H1 (cell line): ENCODE measurements around the gene ZNF281. TPM values are rescaled to one million over a fixed set of nuclear protein-coding genes. Genes with fewer than 3 reads are reported as not detected.

Source experiments
- ATF3 ChIP-seq: IDR thresholded peaks from 2 replicates; pipeline ENCODE4 v1.6.1; 2011; ENCODE audit warnings: low read depth, mild to moderate bottlenecking, low read length; ENCODE audit not compliant: insufficient read depth
- CBX5 ChIP-seq: fragments of 300-800, 300-1000 bp; sonication (generic); IDR thresholded peaks from 2 replicates; pipeline ENCODE4 v1.7.1; 2016; ENCODE audit warnings: antibody characterized with exemption, low read length, low read depth
- RNF2 ChIP-seq: fragments of 200-900, 300-1000 bp; sonication (generic); IDR thresholded peaks from 2 replicates; pipeline ENCODE4 v1.7.1; 2016; ENCODE audit warnings: borderline replicate concordance, low read depth, mild to moderate bottlenecking, antibody characterized with exemption, low read length; ENCODE audit not compliant: poor library complexity, severe bottlenecking; ENCODE audit errors: missing control alignments
- SIX5 ChIP-seq: IDR thresholded peaks from 2 replicates; pipeline ENCODE4 v1.6.1; 2011; ENCODE audit warnings: mild to moderate bottlenecking, low read depth, low read length
- TAF7 ChIP-seq: optimal IDR thresholded peaks from 2 replicates; pipeline ENCODE3; 2011; ENCODE audit warnings: low read depth, mild to moderate bottlenecking, inconsistent platforms, low read length, moderate library complexity, borderline replicate concordance
- TEAD4 ChIP-seq: IDR thresholded peaks from 2 replicates; pipeline ENCODE4 v1.6.1; 2012; ENCODE audit warnings: low read depth, low read length, inconsistent platforms, mixed read lengths
- polyA plus RNA-seq, 7 experiments: library from polyadenylated mRNA; depleted of rRNA in 3 of 7; stranded (reverse) in 5 of 7; unstranded in 2 of 7; fragments of >200 nt in 5 of 7; fragments of 200-250 nt in 2 of 7; gene quantifications; 1 replicate in 5 of 7; 2 replicates in 1 of 7; 4 replicates in 1 of 7; pipeline versions ENCODE4 v1.2.1 to v1.2.3, GENCODE V29; 2011 to 2013; ENCODE audit warnings: missing spikeins in 2 of 7, mixed read lengths in 2 of 7
- total RNA-seq: library from RNA; stranded (reverse); fragmentation: NEBNext Ultra II Directional; extraction: Animal tissue kit (Norgen Biotek cat#: 25700); gene quantifications from 2 replicates; pipeline ENCODE4 v1.2.1, GENCODE V29; 2021
- TF ChIP-seq, protein P1 (sequence below): fragments of 300-600 bp; sonication (generic); IDR thresholded peaks from 2 replicates; pipeline ENCODE4 v1.7.1; 2012; ENCODE audit warnings: low read length, moderate library complexity, mild to moderate bottlenecking, inconsistent platforms; ENCODE audit not compliant: insufficient replicate concordance
- TF ChIP-seq, protein P2 (sequence below): IDR thresholded peaks from 2 replicates; pipeline ENCODE4 v1.6.1; 2012; ENCODE audit warnings: inconsistent platforms

Gene ZNF281
- total and polyA plus RNA-seq, 2 of the 8 experiments (the other 6 are each of a cell fraction or from before 2014, with no cell fraction given): 19.5 to 61.4 TPM

DNA sequence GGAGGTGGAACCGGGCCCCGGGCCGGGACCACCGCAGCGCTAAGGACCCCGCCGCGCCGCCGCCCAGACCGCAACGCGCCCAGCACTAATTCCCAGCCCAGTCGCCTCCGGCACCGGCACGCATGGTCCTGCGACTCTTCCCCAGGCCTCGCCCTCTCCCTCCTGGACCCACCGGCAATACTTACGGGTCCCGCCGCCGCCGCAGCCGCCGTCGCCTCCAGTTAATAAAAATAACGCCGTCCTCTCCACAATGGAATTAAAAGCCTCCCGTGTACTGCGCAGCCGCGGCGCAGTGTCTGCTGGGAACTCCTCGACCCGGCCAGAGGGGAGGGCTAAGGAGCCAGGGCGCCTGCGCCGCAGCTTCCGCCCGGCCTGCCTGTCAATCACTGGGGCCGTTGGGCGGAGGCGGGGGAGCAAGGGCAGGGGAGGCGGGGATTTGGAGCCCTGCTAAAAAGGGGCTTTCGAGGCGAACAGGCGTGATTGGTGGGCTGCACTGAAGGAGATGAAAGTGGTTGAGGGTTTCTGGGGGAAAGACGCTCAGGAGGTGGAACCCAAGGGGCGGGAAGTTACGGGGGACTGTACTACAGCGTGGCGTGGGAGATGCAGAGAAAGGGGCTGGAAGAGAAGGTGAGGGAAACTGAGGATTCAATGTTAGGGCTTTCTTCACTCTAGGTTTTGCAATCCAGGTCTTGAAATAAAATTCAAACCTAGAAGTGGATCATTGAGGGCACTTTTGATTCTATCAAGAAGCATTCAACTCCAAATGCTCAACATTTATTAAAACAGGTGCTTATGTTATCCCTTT is at the start of gene ZNF281 (continued):
- TF ChIP-seq, protein P1, sequence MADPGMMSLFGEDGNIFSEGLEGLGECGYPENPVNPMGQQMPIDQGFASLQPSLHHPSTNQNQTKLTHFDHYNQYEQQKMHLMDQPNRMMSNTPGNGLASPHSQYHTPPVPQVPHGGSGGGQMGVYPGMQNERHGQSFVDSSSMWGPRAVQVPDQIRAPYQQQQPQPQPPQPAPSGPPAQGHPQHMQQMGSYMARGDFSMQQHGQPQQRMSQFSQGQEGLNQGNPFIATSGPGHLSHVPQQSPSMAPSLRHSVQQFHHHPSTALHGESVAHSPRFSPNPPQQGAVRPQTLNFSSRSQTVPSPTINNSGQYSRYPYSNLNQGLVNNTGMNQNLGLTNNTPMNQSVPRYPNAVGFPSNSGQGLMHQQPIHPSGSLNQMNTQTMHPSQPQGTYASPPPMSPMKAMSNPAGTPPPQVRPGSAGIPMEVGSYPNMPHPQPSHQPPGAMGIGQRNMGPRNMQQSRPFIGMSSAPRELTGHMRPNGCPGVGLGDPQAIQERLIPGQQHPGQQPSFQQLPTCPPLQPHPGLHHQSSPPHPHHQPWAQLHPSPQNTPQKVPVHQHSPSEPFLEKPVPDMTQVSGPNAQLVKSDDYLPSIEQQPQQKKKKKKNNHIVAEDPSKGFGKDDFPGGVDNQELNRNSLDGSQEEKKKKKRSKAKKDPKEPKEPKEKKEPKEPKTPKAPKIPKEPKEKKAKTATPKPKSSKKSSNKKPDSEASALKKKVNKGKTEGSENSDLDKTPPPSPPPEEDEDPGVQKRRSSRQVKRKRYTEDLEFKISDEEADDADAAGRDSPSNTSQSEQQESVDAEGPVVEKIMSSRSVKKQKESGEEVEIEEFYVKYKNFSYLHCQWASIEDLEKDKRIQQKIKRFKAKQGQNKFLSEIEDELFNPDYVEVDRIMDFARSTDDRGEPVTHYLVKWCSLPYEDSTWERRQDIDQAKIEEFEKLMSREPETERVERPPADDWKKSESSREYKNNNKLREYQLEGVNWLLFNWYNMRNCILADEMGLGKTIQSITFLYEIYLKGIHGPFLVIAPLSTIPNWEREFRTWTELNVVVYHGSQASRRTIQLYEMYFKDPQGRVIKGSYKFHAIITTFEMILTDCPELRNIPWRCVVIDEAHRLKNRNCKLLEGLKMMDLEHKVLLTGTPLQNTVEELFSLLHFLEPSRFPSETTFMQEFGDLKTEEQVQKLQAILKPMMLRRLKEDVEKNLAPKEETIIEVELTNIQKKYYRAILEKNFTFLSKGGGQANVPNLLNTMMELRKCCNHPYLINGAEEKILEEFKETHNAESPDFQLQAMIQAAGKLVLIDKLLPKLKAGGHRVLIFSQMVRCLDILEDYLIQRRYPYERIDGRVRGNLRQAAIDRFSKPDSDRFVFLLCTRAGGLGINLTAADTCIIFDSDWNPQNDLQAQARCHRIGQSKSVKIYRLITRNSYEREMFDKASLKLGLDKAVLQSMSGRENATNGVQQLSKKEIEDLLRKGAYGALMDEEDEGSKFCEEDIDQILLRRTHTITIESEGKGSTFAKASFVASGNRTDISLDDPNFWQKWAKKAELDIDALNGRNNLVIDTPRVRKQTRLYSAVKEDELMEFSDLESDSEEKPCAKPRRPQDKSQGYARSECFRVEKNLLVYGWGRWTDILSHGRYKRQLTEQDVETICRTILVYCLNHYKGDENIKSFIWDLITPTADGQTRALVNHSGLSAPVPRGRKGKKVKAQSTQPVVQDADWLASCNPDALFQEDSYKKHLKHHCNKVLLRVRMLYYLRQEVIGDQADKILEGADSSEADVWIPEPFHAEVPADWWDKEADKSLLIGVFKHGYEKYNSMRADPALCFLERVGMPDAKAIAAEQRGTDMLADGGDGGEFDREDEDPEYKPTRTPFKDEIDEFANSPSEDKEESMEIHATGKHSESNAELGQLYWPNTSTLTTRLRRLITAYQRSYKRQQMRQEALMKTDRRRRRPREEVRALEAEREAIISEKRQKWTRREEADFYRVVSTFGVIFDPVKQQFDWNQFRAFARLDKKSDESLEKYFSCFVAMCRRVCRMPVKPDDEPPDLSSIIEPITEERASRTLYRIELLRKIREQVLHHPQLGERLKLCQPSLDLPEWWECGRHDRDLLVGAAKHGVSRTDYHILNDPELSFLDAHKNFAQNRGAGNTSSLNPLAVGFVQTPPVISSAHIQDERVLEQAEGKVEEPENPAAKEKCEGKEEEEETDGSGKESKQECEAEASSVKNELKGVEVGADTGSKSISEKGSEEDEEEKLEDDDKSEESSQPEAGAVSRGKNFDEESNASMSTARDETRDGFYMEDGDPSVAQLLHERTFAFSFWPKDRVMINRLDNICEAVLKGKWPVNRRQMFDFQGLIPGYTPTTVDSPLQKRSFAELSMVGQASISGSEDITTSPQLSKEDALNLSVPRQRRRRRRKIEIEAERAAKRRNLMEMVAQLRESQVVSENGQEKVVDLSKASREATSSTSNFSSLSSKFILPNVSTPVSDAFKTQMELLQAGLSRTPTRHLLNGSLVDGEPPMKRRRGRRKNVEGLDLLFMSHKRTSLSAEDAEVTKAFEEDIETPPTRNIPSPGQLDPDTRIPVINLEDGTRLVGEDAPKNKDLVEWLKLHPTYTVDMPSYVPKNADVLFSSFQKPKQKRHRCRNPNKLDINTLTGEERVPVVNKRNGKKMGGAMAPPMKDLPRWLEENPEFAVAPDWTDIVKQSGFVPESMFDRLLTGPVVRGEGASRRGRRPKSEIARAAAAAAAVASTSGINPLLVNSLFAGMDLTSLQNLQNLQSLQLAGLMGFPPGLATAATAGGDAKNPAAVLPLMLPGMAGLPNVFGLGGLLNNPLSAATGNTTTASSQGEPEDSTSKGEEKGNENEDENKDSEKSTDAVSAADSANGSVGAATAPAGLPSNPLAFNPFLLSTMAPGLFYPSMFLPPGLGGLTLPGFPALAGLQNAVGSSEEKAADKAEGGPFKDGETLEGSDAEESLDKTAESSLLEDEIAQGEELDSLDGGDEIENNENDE: no peak
- TF ChIP-seq SIX5 (no peak), CBX5 (no peak), RNF2 (no peak), ATF3 (no peak), TEAD4 (no peak), TAF7 (peak; percentile 40)
- TF ChIP-seq, protein P2, sequence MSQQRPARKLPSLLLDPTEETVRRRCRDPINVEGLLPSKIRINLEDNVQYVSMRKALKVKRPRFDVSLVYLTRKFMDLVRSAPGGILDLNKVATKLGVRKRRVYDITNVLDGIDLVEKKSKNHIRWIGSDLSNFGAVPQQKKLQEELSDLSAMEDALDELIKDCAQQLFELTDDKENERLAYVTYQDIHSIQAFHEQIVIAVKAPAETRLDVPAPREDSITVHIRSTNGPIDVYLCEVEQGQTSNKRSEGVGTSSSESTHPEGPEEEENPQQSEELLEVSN: peak; percentile 62
